ENCODE data around the gene MTA1.

- TF ChIP-seq CTCF (IDR thresholded peaks at IDR 0.05; ENCODE audit: control extremely low read depth in 1 of 3, insufficient read depth in 1 of 3, low read depth in 1 of 3, low read length in 3 of 3) (no peak), CREB1 (IDR thresholded peaks at IDR 0.05) (no peak), CBX8 (IDR thresholded peaks at IDR 0.05; ENCODE audit: borderline replicate concordance, low read depth, low read length) (no peak), POLR2AphosphoS5 (IDR thresholded peaks at IDR 0.05; ENCODE audit: low read depth, low read length) (no peak), POLR2A (IDR thresholded peaks at IDR 0.05; ENCODE audit: control extremely low read depth in 1 of 2, low read depth in 2 of 2, low read length in 2 of 2) (no peak), MAFK (IDR thresholded peaks at IDR 0.05; ENCODE audit: low read depth, low read length) (no peak), EP300 (IDR thresholded peaks at IDR 0.05; ENCODE audit: borderline replicate concordance in 1 of 2, low read depth in 2 of 2, low read length in 2 of 2) (no peak), JUN (IDR thresholded peaks at IDR 0.05; ENCODE audit: low read depth, low read length) (no peak), ZNF274 (IDR thresholded peaks at IDR 0.05; ENCODE audit: borderline replicate concordance, extremely low read depth, low read length) (no peak), EZH2 (IDR thresholded peaks at IDR 0.05; ENCODE audit: low read depth, low read length, severe bottlenecking) (no peak), SP1 (IDR thresholded peaks at IDR 0.05; ENCODE audit: low read depth, low read length) (no peak), BCL11A (IDR thresholded peaks at IDR 0.05; ENCODE audit: low read depth in 2 of 2, low read length in 2 of 2) (no peak), KDM1A (IDR thresholded peaks at IDR 0.05; ENCODE audit: borderline replicate concordance, low read length) (no peak)
Observed at GRCh38 chr14:105488781-105489541, 69.3 kb downstream of the MTA1 start.

All from H1 (cell line).